NCI-H460 (cell line): ENCODE results near the gene HEMK1. TPM values are rescaled to one million over a fixed set of nuclear protein-coding genes. Genes with fewer than 3 reads are reported as not detected.

Source experiments
- DNase-seq: peaks from one replicate; pipeline ENCODE4 v3.0.0-alpha.2; 2016; ENCODE audit warnings: low read depth; ENCODE audit errors: extremely low read depth
- total RNA-seq: library from RNA; depleted of rRNA; stranded (reverse); fragments of >200 nt; shearing (Covaris generic); gene quantifications from 2 replicates; pipeline ENCODE4 v1.2.3, GENCODE V29; 2014

HEMK1 gene
- total RNA-seq, 1 experiment from 2014 or later = 7.0 TPM

GRCh38 chr3:50542177-50543034, 26.9 kb upstream of the HEMK1 start:
- peak; percentile 49 for DNase-seq

- no peak for DNase-seq
Measured at GRCh38 chr3:50545781-50546180, 23.5 kb upstream of the HEMK1 start.

DNA sequence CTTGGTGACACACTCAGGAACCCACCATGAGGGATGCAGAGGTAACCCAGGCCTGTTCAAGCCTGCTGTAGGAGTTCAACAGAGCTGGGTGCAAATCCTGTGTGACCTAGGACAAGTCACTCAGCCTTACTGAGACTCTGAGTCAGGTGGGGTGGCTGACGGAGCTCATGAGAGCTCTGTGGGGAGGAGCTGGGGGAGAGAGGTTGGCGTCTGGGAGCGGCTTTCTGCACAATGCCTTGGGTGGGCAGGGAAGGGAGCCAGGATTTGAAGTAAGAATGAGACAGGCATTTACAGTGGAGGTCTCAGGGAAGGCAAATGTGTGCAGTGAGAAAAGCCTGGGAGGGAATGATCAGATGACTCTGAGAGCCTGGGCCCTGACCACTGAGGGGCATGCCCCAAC, 20.1 kb upstream of the HEMK1 start:
- no peak for DNase-seq

DNA sequence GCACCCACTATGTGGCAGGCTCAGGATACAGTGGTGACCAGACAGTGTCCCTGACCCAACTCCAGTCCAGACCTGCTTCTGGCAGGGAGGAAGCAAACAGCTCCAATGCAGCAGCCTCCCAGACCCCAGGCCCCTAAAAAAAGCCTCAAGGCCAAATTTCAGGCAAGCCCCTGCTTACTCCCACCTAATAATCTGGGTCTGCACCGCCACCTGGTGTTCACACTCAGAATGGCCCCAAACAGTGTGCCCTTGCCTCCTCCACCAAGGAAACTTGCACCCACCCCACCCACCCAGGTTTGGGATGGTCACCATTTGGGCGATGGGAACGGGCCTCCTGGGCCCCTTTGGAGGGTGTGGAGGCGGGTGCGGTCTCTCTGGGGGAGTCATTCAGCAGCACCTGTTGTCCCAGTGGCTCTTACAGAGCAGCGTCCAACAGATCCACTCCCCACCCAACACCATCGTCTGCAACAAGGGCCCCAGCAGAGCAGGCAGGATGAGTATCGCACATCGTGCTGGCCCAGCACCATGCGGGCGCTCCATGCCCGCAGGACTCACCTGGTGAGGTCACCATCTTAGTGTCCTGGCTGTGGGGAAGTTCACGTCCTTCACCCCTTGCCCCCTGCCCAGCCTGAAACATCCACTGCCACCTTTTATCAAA, 19.1 kb upstream of the HEMK1 start:
- DNase-seq = no peak

GRCh38 chr3:50551054-50551659, 18.2 kb upstream of the HEMK1 start:
- no peak for DNase-seq

DNA sequence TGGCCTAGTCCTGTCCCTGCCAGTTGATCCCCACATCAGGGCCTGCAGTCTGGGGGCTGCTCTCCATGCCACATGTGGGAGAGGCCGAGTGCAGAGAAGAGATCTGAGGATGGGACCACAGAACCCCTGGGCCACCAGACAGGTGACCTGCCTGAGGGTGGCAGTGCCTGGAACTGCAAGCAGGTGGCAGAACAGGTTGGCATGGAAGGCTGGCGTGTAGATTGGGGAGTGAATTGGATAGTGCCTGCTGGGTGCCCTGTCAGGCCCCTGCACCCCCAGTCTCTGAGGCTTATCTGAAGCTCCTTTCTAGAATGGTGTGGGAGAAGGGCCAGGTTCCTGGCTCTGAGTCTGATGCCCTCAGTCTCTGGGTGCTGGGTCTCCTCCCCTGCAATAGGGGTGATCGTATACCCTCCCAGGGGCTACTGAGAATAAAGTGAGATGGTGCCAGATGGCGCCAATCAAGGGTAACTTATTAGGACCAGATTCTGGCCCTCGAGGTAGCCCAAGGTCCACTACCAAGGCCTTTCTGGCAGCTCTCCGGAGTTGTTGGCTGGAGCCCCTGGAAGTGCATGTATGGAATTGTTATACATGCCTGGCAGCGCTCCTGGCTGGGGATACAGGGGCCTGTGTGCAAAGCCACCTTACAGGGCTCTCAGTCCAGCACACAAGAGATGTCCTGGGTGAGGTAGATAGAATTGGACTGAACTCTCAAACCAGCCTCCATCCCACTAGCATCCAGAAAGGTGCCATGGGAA, 17.5 kb upstream of the HEMK1 start:
- DNase-seq = no peak

- no peak for DNase-seq
Measured at GRCh38 chr3:50552598-50552997, 16.7 kb upstream of the HEMK1 start.

- no peak for DNase-seq
Measured at GRCh38 chr3:50554553-50554952, 14.8 kb upstream of the HEMK1 start.

DNA sequence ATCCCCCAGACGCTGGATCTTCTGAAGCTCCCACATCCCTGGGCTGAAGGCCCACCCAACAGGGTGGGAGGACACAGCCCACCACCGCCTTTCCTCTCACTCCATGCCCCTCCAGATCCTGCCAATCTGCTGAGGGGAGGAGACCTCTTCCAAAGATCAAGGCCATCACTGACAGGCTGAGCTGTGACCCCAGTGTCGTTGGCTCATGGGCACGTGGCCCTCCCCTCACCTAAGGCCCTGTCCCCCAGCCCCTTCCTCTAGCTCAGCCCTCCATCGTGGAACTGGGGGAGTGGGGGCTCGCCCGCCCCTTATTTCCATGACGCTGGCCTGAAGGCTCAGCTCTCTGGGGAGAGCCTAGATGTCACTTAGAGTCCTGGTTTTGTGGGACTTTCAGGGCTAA, 12.2 kb upstream of the HEMK1 start:
- DNase-seq = no peak

GRCh38 chr3:50557915-50558314, 11.4 kb upstream of the HEMK1 start:
- DNase-seq = no peak

- DNase-seq = no peak
Measured at GRCh38 chr3:50559702-50560101, 9.6 kb upstream of the HEMK1 start.

DNA sequence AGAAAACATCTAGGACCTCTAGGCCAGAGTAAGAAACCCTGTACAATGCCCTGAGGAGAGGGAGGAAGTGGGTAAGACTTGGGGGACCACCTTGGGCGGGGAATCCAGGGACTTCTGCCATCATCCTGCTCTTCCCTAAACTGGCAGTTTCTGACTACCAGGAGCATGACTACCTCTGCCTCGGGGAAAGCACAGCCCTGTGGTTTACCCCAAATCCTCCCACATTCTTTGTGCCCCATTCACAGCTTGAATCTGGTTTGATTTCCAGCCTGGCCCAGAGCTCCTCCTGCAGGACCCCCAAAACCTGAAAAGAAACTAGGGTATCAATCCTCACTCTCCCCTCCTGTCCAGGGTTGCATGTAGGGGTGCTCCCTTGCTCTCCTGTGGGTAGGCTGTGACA, 6.5 kb upstream of the HEMK1 start:
- no peak for DNase-seq

DNA sequence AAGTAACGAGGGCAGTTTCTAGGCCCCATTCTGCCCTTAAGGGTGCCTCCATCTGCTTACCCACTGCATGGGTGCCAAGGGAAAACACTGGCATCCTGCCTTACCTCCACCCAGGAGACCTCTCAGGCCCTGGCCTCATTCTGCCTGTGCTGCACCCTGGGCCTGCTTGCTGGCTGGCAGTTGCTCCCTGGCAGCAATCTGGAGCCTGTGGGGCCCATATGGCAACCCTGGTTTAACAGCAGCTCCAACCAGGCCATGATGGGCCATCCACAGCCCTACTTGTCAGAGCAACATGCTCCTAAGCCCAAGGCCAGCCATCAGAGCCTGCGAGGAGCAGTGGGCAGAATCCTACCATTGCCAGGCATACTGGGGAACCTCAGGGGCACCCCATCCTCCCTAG, 5.5 kb upstream of the HEMK1 start:
- DNase-seq = no peak

- no peak for DNase-seq
Measured at GRCh38 chr3:50564321-50564720, 5.0 kb upstream of the HEMK1 start.

DNA sequence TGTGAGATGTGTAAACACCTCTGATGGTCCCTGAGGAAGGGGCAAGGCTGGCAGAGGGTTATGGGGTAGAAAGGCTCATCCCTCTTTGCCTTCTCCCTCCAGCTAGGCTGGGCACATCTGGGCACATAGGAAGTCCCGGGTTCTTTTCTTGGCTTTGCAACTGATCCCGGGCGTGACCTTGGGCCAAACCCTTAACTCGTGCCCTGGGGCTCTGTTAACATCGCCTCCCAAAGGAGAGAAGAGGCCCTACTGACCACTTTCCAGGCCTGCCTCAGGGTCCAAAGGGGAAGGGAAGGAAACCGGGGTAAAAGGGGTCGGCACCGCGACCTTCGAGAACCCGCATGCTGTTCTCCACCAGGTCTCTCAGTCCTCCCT, 2.3 kb upstream of the HEMK1 start:
- DNase-seq = no peak

DNA sequence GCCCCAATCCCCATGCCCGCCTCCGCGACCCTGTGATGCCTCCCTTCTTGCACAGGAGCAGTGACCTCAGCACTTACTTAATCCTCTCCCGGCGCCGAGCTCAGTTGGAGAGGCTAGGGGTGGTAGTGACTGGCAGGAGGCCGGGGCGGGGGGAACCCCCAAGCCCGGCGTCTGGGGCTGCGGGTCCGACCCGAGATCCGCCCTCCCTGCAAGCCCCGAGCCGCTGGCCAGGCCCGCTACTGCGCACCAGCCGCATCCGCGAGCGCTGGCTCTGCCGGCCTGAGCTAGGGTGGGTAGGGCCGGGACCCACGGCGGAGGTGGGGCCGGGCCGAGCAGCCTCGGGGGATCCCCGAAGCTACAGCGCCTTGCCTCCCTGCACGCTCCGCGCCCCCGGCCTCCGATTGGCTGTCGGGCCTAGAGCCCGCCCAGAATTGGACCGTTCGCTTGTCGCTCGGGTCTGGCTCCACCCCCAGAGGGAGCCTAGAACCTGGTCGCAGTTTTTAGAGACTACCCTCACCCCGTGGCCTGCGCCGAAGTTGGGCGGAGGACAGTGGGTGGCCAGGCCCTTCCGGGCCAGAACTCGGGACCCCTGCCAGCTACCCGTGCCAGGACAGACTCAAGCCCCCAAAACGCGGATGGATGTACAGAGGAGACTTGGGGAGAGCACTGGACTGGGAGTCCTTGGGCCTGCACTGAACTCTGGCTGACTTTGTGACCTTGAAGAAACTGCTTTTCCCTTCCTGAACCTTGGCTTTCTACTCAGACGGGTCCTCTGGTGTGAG, 1.7 kb upstream of the HEMK1 start, which contains the start of gene C3orf18:
Gene C3orf18, minus strand, starts transcription at position 362 of the 782 bp plus-strand sequence. CDS start 2,048 bp downstream, outside the sequence.
- DNase-seq = peak; percentile 66

DNA sequence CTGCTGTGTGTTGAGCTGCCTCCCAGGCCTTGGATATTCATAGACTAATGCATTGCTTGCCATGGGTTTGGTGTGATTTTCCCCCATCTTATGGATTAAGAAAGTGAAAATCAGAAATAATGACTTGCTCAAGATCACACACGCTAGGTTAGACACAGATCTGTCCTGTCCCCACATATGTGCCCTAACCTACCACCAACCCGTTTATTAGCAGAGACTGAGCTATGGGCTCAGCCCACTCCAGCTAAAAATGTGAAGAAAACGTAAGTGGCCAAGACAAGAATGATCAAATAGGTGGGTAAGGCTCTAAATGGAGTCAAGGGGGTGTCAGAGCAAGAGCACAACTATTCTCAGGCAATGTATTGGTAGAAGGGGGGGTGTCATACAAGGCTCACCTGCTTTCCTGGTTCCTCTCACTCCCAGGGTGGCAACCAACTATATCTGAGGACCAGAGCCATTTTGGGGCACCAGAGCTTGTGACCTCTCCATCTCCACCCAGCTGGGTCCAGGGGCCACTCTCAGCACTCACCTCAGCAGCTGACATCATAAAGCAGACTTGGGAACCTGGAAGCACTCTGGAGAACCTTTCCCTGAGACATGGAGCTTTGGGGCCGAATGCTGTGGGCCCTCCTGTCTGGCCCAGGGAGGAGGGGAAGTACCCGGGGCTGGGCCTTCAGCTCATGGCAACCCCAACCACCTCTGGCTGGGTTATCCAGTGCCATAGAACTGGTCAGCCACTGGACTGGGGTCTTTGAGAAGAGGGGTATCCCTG, 1.4 kb downstream of the HEMK1 start:
- DNase-seq = no peak

- no peak for DNase-seq
Measured at GRCh38 chr3:50571486-50571885, 2.2 kb downstream of the HEMK1 start.

- DNase-seq = peak; percentile 46
Measured at GRCh38 chr3:50572158-50572557, 2.8 kb downstream of the HEMK1 start.
